IPS DF 6.9 (cell line): ENCODE measurements around the gene RICTOR.

Experiments used
- DNase-seq: peaks from one replicate; pipeline ENCODE4 v3.0.0-alpha.2; 2013; ENCODE audit warnings: low read depth, low spot score
- H3K27ac ChIP-seq: one replicate; pipeline ENCODE4 v1.5.1; 2013; ENCODE audit warnings: low read length, control low read depth
- H3K27me3 ChIP-seq: 2 replicates; pipeline ENCODE4 v1.6.1; 2013; ENCODE audit warnings: mild to moderate bottlenecking, low read length; ENCODE audit not compliant: control insufficient read depth, insufficient read depth
- H3K36me3 ChIP-seq: 2 replicates; pipeline ENCODE4 v1.6.1; 2013; ENCODE audit warnings: low read length; ENCODE audit not compliant: control insufficient read depth, insufficient read depth
- H3K4me1 ChIP-seq: 2 replicates; pipeline ENCODE4 v1.6.1; 2013; ENCODE audit warnings: low read length; ENCODE audit not compliant: control insufficient read depth, insufficient read depth
- H3K4me3 ChIP-seq: 2 replicates; pipeline ENCODE4 v1.5.1; 2013; ENCODE audit warnings: mild to moderate bottlenecking, low read length
- H3K9me3 ChIP-seq: 2 replicates; pipeline ENCODE4 v1.6.1; 2013; ENCODE audit warnings: low read length, inconsistent platforms; ENCODE audit not compliant: control insufficient read depth, insufficient read depth
- WGBS: extraction: QIAGEN DNeasy Blood & Tissue Kit; methylation state at CpG from one replicate; pipeline ENCODE4 v1.1.7; 2013; ENCODE audit warnings: mixed read lengths, missing lambda C conversion rate; ENCODE audit not compliant: insufficient read length, insufficient coverage; 5-methylcytosine and 5-hydroxymethylcytosine counted together

Gene RICTOR

GRCh38 chr5:39113354-39113953, 39.3 kb upstream of the RICTOR start:
- Histone ChIP-seq H3K27ac (no peak overlapping the region), H3K4me1 (no peaks in the 10 kb centered on the region), H3K9me3 (no peaks in the 10 kb centered on the region), H3K36me3 (no peaks in the 10 kb centered on the region), H3K27me3 (no peaks in the 10 kb centered on the region), H3K4me3 (no peak overlapping the region)
- DNase-seq = no peak
- WGBS = no CpG with 5 or more reads among the region's 4 CpGs

- Histone ChIP-seq H3K36me3 (no peaks in the 10 kb centered on the region), H3K9me3 (no peaks in the 10 kb centered on the region), H3K4me1 (no peaks in the 10 kb centered on the region), H3K27me3 (no peaks in the 10 kb centered on the region), H3K27ac (no peak overlapping the region), H3K4me3 (no peak overlapping the region)
- WGBS = no CpG with 5 or more reads among the region's 2 CpGs
- DNase-seq = no peak
These were observed 35.4 kb upstream of the RICTOR start for GRCh38 chr5:39109606-39110005.

DNA sequence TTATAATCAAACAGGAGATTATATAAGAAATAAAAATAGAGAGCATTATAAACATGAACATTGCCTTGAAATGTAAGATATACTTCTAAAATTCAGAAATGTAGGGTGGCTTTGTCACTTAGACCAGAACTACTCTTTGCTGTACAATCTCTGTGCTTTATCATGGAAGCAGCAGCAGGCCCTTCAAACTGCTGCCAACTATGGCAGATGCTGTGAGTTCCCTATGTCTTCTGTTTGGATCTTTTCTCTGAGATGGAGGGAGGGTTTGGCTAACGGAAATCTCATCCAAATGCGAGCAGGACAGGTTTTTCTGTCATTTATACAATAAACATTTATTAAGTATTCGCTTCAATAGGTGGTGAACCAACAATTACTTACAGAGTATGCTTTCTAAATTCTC, 34.8 kb upstream of the RICTOR start:
- Histone ChIP-seq H3K27me3 (no peaks in the 10 kb centered on the region), H3K27ac (no peak overlapping the region), H3K9me3 (no peaks in the 10 kb centered on the region), H3K4me3 (no peak overlapping the region), H3K4me1 (no peaks in the 10 kb centered on the region), H3K36me3 (no peaks in the 10 kb centered on the region)
- no CpG with 5 or more reads among the region's 3 CpGs for WGBS
- no peak for DNase-seq

GRCh38 chr5:39107350-39107749, 33.2 kb upstream of the RICTOR start:
- Histone ChIP-seq H3K36me3 (no peaks in the 10 kb centered on the region), H3K27ac (no peak overlapping the region), H3K27me3 (no peaks in the 10 kb centered on the region), H3K9me3 (no peaks in the 10 kb centered on the region), H3K4me3 (no peak overlapping the region), H3K4me1 (no peaks in the 10 kb centered on the region)
- no peak for DNase-seq

- H3K9me3 ChIP-seq = no peaks in the 10 kb centered on the region
- no peak overlapping the region for H3K4me3 ChIP-seq
- no CpG with 5 or more reads among the region's 1 CpG for WGBS
- H3K4me1 ChIP-seq = no peaks in the 10 kb centered on the region
- no peaks in the 10 kb centered on the region for H3K27me3 ChIP-seq
- H3K27ac ChIP-seq = no peak overlapping the region
- DNase-seq = no peak
- H3K36me3 ChIP-seq = no peaks in the 10 kb centered on the region
These were observed 32.1 kb upstream of the RICTOR start for GRCh38 chr5:39106322-39106721.

- no peaks in the 10 kb centered on the region for H3K4me1 ChIP-seq
- WGBS = no CpG with 5 or more reads among the region's 1 CpG
- H3K27ac ChIP-seq = no peak overlapping the region
- no peaks in the 10 kb centered on the region for H3K27me3 ChIP-seq
- no peaks in the 10 kb centered on the region for H3K9me3 ChIP-seq
- H3K4me3 ChIP-seq = no peak overlapping the region
- H3K36me3 ChIP-seq = no peaks in the 10 kb centered on the region
- DNase-seq = no peak
These were observed 30.0 kb upstream of the RICTOR start for GRCh38 chr5:39104221-39104620.

GRCh38 chr5:39102684-39103155, 28.5 kb upstream of the RICTOR start:
- Histone ChIP-seq H3K4me3 (no peak overlapping the region), H3K27ac (no peak overlapping the region), H3K27me3 (no peaks in the 10 kb centered on the region), H3K9me3 (no peaks in the 10 kb centered on the region), H3K36me3 (no peaks in the 10 kb centered on the region), H3K4me1 (no peaks in the 10 kb centered on the region)
- no peak for DNase-seq
- no CpG with 5 or more reads among the region's 4 CpGs for WGBS

DNA sequence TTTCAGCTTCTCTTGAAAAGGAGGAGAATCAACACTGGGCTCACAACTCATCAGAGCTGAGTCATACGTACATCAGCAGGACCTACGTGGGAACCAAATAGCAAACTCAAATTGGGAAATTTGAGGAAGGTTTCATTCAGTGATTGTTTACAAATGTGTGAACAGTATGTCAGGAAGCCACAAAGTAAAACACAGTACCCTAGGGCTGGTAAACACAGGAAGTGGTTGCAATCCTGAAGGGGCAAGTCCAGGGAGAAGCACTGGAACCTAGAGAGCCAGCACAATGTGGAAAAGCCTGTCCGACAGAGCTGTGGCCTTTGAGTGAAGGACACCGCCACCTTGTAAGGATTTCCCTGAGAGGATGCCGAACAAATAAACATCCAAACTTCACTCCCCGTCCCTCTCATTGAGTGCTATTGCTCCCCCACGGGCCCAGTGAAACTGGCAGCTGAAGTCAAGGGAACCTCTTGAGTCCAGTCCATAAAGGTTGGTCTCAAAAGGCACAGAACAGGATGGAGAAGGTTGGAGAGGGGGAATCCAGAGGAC, 26.7 kb upstream of the RICTOR start:
- DNase-seq = no peak
- Histone ChIP-seq H3K27me3 (no peaks in the 10 kb centered on the region), H3K36me3 (no peaks in the 10 kb centered on the region), H3K9me3 (no peaks in the 10 kb centered on the region), H3K4me1 (no peaks in the 10 kb centered on the region), H3K4me3 (no peak overlapping the region), H3K27ac (no peak overlapping the region)
- no CpG with 5 or more reads among the region's 7 CpGs for WGBS

DNA sequence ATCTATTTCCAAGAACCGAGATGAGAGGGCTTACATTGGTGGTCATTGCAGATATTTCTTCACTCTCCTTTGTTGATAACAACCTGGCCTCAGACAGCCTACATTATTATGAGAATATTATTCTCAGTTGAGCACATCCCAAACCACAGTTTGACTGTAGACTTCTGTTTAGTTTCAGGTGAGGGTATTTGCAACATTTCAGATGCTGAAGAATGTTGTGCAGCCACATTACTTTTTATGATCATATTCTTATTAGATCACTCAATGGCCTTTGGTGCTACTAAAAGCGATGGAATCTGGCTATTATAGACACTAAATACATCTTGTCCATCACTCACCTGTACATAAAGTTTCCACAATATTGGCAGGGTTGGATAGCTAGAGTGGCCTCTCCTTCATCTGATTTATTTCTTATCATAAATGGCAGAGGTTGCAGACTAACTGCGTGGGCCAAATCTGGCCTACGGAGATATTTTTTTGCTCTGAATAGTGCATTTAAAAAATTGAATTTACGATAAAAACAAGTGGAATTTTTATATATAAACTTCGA, 26.2 kb upstream of the RICTOR start:
- Histone ChIP-seq H3K27me3 (no peaks in the 10 kb centered on the region), H3K4me3 (no peak overlapping the region), H3K27ac (no peak overlapping the region), H3K9me3 (no peaks in the 10 kb centered on the region), H3K4me1 (no peaks in the 10 kb centered on the region), H3K36me3 (no peaks in the 10 kb centered on the region)
- no peak for DNase-seq
- WGBS = no CpG with 5 or more reads among the region's 6 CpGs

- Histone ChIP-seq H3K27ac (no peak overlapping the region), H3K4me1 (no peaks in the 10 kb centered on the region), H3K27me3 (no peaks in the 10 kb centered on the region)
These were observed 25.6 kb upstream of the RICTOR start for GRCh38 chr5:39099831-39100230.

GRCh38 chr5:39093352-39093751, 19.2 kb upstream of the RICTOR start:
- Histone ChIP-seq H3K27ac (no peak overlapping the region), H3K4me1 (no peaks in the 10 kb centered on the region), H3K27me3 (no peaks in the 10 kb centered on the region), H3K4me3 (no peak overlapping the region), H3K9me3 (no peaks in the 10 kb centered on the region), H3K36me3 (no peaks in the 10 kb centered on the region)
- no CpG with 5 or more reads among the region's 1 CpG for WGBS
- no peak for DNase-seq

More at GRCh38 chr5:39099831-39100230, 25.6 kb upstream of the RICTOR start:
- DNase-seq = no peak
- Histone ChIP-seq H3K9me3 (no peaks in the 10 kb centered on the region), H3K36me3 (no peaks in the 10 kb centered on the region), H3K4me3 (no peak overlapping the region)
